PFSK-1 (cell line): Measurements from ENCODE around the gene NALCN.

ENCODE experiments used
- FOXP2 ChIP-seq: optimal IDR thresholded peaks from 2 replicates; pipeline ENCODE3; 2011; ENCODE audit warnings: borderline replicate concordance, control low read depth, inconsistent platforms; ENCODE audit not compliant: insufficient read depth; ENCODE audit errors: extremely low read length, extremely low read depth
- POLR2AphosphoS5 ChIP-seq: IDR thresholded peaks from 2 replicates; pipeline ENCODE4 v1.6.1; 2012; ENCODE audit warnings: low read depth, mild to moderate bottlenecking, control low read depth, low read length, moderate library complexity
- REST ChIP-seq, 2 experiments: IDR thresholded peaks; 2 replicates each; pipeline versions ENCODE4 v1.6.1 to v1.8.0; 2011 to 2012; ENCODE audit warnings: low read depth in 2 of 2, low read length in 2 of 2, control low read depth in 1 of 2, inconsistent platforms in 1 of 2, mild to moderate bottlenecking in 1 of 2, moderate library complexity in 1 of 2; ENCODE audit not compliant: insufficient read depth in 1 of 2
- SIN3A ChIP-seq: IDR thresholded peaks from 2 replicates; pipeline ENCODE4 v1.6.1; 2012; ENCODE audit warnings: mild to moderate bottlenecking, low read length, moderate library complexity, borderline replicate concordance; ENCODE audit not compliant: insufficient read depth
- TAF1 ChIP-seq: IDR thresholded peaks from 2 replicates; pipeline ENCODE4 v1.6.1; 2012; ENCODE audit warnings: low read length, control low read depth, borderline replicate concordance; ENCODE audit not compliant: insufficient read depth

NALCN gene

GRCh38 chr13:101065329-101065728 lies 351.0 kb downstream of the NALCN start:
- no peak for TF ChIP-seq SIN3A
- no peak for TF ChIP-seq REST (IDR thresholded peaks at IDR 0.05; ENCODE audit: insufficient read depth in 1 of 2, low read depth in 2 of 2, low read length in 2 of 2)
- no peak for TF ChIP-seq POLR2AphosphoS5
- TF ChIP-seq FOXP2, result no peak
- no peak for TF ChIP-seq TAF1

- TF ChIP-seq TAF1, result no peak
- no peak for TF ChIP-seq REST (IDR thresholded peaks at IDR 0.05; ENCODE audit: insufficient read depth in 1 of 2, low read depth in 2 of 2, low read length in 2 of 2)
- TF ChIP-seq POLR2AphosphoS5, result no peak
- no peak for TF ChIP-seq FOXP2
- no peak for TF ChIP-seq SIN3A
Observed at GRCh38 chr13:101059793-101060192, 356.5 kb downstream of the NALCN start.

- TF ChIP-seq SIN3A (no peak), REST (IDR thresholded peaks at IDR 0.05; ENCODE audit: insufficient read depth in 1 of 2, low read depth in 2 of 2, low read length in 2 of 2) (no peak), TAF1 (no peak), POLR2AphosphoS5 (no peak), FOXP2 (no peak)
Observed at GRCh38 chr13:101058841-101059240, 357.5 kb downstream of the NALCN start.

- TF ChIP-seq FOXP2 (no peak), REST (IDR thresholded peaks at IDR 0.05; ENCODE audit: insufficient read depth in 1 of 2, low read depth in 2 of 2, low read length in 2 of 2) (no peak), TAF1 (no peak), POLR2AphosphoS5 (no peak), SIN3A (no peak)
Observed at GRCh38 chr13:101053301-101054093, 362.8 kb downstream of the NALCN start.
